OCI-M2 (cell line): ENCODE results near the gene THADA.
"Not testable (repeated sequence)": the region's sequence is repeated elsewhere in the genome, so short reads cannot be mapped to it uniquely, and the experiment has no call there.

Source experiments
- DNase-seq: peaks from one replicate; lab custom pipeline; 2025; ENCODE audit not compliant: unreplicated experiment; lab: John Stamatoyannopoulos, UW

The THADA gene

GRCh38 chr2:43448011-43448821 lies 147.6 kb downstream of the THADA start:
- DNase-seq: no peak

GRCh38 chr2:43446755-43447154 lies 149.1 kb downstream of the THADA start:
- not testable (repeated sequence) for DNase-seq

GRCh38 chr2:43445781-43446180 lies 150.1 kb downstream of the THADA start:
- no peak for DNase-seq

- DNase-seq: no peak
These were observed 150.7 kb downstream of the THADA start for GRCh38 chr2:43444989-43445645.

GRCh38 chr2:43443282-43443681 lies 152.6 kb downstream of the THADA start:
- no peak for DNase-seq

- DNase-seq: no peak
These were observed 154.6 kb downstream of the THADA start for GRCh38 chr2:43441195-43441594.

- DNase-seq: no peak
These were observed 156.8 kb downstream of the THADA start for GRCh38 chr2:43438858-43439655.

- DNase-seq: no peak
These were observed 157.5 kb downstream of the THADA start for GRCh38 chr2:43438342-43438741.

- DNase-seq: no peak
These were observed 158.5 kb downstream of the THADA start for GRCh38 chr2:43437363-43437762.

GRCh38 chr2:43436431-43436830 lies 159.4 kb downstream of the THADA start:
- no peak for DNase-seq

- no peak for DNase-seq
These were observed 160.1 kb downstream of the THADA start for GRCh38 chr2:43435746-43436145.

- no peak for DNase-seq
These were observed 165.3 kb downstream of the THADA start for GRCh38 chr2:43430489-43430888.

GRCh38 chr2:43429369-43429768 lies 166.5 kb downstream of the THADA start:
- DNase-seq: no peak

- no peak for DNase-seq
These were observed 168.8 kb downstream of the THADA start for GRCh38 chr2:43427032-43427424.

GRCh38 chr2:43426305-43427031 lies 169.4 kb downstream of the THADA start:
- DNase-seq: peak; percentile 45

- DNase-seq: no peak
These were observed 170.2 kb downstream of the THADA start for GRCh38 chr2:43425659-43426058.

GRCh38 chr2:43424262-43425207 lies 171.3 kb downstream of the THADA start:
- no peak for DNase-seq

GRCh38 chr2:43423941-43424261 lies 171.9 kb downstream of the THADA start:
- DNase-seq: no peak

GRCh38 chr2:43421194-43421593 lies 174.6 kb downstream of the THADA start:
- no peak for DNase-seq

GRCh38 chr2:43420389-43420801 lies 175.4 kb downstream of the THADA start:
- DNase-seq: no peak
